ENCODE results near the gene PDE11A.
"Not testable (repeated sequence)": the region's sequence is repeated elsewhere in the genome, so short reads cannot be mapped to it uniquely, and the experiment has no call there.

Gene PDE11A

DNA sequence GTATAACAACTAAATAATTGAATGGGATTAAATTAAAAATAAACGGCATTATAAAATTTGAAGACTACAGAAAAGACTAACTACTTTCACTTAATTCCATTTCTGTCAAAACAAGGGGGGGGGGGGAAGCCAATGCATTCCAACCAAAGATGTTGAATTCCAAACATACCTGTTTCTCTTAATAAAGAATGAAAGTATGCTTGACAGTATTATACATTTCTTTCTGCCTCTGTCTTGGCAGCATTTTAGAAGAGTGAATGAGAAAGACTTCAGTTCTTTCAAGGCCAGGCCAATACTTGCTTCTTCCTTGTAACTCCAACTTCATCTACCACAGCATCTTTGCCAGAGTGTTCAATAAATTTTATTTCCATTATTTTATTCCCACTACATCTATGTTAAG is 65.9 kb downstream of the PDE11A start:
- no peak for DNase-seq

DNA sequence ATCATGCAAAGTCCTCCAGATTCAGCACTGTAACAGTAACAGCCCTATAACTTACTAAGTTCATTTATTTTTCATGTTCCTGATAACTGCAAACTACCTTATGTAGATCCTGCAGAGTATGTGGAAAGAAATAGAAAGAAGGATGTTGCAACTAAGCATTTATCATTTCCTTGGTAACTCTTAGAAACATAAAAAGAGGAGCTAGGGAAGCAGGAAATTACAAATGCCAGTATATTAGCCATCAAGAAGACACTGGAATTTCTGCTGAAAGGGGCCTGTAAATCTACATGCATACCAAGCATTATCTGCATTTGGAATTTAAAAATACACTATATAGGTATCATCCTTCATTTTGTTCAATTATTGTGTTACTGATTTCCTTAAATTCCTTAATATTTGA is 66.8 kb downstream of the PDE11A start:
- DNase-seq: no peak

- no peak for DNase-seq
Observed at GRCh38 chr2:178002038-178002437, 70.5 kb downstream of the PDE11A start.

- DNase-seq: no peak
Observed at GRCh38 chr2:177998996-177999395, 73.6 kb downstream of the PDE11A start.

- no peak for DNase-seq
Observed at GRCh38 chr2:177998006-177998405, 74.6 kb downstream of the PDE11A start.

GRCh38 chr2:177992992-177993391 is 79.6 kb downstream of the PDE11A start:
- DNase-seq: no peak

GRCh38 chr2:177989029-177989885 is 83.3 kb downstream of the PDE11A start:
- no peak for DNase-seq

DNA sequence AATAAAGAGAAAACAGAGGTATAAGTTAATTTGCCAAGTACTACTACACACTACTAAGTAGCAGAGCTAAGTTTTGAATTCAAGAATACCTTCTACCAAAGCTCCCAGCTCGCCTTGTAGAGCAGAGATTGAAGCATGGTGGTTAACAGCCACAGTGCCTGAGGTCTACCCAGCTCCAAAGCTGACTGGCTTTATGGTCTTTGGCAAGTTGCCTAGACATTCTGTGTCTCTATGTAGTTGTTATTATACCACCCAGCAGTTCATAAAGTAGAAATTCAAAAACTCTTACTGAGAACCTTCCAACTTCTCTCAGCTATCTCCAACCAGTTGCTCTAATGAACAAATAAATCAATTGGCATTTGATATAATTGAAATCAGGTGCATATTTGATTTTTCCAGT is 87.8 kb downstream of the PDE11A start:
- no peak for DNase-seq

DNA sequence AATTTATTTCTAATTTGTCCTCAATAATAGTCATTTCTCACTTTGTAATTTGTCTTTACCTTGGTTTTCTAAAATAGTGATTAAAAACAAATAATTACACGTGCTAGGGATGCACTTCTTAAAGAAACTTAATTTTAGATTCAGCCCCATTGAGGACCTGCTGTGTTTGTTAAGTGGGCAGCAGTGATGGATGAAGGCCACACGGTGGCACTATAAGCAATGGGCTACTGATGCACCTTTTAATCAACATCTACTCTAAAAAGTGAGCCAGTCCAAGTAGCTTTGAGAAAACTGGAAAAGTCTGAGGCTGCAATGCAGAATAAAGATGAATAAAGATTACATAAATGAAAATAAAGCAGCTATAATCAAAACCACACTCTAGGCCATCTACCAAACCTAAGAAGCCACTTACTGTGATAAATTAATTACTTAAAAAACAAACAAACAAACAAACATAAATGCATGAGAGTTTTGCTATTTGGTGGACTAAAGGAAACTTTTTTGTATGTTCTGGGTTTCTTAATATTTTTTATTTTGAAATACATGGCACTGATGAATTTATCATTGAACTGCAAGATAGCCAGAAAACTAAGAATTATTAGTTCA is 89.3 kb downstream of the PDE11A start:
- no peak for DNase-seq

DNA sequence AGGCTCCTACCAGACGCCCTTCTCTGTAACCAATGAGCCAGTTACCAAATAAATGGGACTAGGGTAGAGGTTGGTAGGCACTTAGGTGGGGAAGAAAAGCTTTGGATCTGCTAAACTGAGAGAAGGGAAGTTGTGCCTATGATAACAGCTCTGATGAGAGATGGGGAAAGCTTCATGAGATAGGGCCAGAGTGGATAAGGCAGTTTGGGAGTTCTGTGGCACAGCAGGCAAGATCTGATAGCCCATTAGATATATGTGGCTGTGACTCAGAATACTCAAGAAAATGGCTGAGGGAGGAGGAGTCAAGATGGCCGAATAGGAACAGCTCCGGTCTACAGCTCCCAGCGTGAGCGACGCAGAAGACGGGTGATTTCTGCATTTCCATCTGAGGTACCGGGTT is 99.8 kb downstream of the PDE11A start:
- no peak for DNase-seq

- no peak for DNase-seq
Observed at GRCh38 chr2:177972123-177972522, 100.5 kb downstream of the PDE11A start.

DNA sequence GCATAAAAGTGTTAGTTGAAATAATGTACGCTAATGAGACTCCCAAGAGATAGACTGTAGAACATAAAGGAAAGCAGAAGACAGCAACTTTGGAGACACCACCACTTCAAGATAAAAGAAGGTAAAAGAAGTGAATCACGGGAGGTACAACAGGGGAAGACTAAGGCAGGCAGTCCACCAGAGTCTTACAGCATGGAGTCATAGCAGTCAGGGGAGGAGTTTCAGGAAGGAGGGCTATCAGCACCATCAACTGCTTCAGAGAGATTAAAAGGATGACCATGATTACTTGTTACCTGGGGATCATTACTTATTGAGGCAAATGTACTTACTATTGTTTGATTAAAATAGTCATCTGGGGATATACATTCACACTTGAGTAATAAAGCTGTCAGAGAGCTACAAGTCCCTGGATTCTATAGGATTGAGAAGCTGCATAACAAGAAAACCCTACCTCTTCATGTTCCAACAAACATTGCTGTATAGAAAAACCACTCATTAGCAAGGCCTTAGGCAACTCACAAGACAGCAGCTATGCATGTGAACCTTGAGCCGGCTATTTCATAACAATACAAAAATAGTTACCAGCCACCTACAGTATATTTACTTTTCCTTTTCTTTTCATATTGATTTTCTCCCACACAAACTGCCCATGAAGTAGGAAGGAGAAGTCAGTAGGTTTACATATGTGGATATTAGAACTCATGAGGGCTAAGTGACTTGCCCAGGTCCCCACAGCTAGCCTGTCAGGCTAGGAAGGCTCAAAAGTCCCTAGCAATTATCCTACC is 101.7 kb downstream of the PDE11A start:
- no peak for DNase-seq

- DNase-seq: no peak
Observed at GRCh38 chr2:177964892-177965291, 107.7 kb downstream of the PDE11A start.

- no peak for DNase-seq
Observed at GRCh38 chr2:177952151-177952550, 120.4 kb downstream of the PDE11A start.

- DNase-seq: not testable (repeated sequence)
Observed at GRCh38 chr2:177947598-177947997, 125.0 kb downstream of the PDE11A start.

DNA sequence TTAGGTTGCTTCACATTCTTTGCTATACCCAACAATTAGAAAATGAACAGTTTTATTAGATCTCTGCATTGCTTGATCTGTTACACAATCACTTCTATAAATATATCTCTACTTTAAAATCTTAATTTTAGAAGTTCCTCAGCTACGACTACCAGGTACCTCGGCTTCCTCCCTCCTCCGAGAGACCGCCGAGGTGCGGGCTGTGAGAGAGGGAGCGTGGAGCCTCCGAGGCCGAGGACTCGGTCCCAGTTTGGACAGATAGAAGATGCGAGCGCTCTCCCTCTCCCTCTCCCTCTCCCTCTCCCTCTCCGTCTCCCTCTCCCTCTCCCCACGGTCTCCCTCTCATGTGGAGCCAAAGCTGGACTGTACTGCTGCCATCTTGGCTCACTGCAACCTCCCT is 128.0 kb downstream of the PDE11A start:
- DNase-seq: not testable (repeated sequence)

DNA sequence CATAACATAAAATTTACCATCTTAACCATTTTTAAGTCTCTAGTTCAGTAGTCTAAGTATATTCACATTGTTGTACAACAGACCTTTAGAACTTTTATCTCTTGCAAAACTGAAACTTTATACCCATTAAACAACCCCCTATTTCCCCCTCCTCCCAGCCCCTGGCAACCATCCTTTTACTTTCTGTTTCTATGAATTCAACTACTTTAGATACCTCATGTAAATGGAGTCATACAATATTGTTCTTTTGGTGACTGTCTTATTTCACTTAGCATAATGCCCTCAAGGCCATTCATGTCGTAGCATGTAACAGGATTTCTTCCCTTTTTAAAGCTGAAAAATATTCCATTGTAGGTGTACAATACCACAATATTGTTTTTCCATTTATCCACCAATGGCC is 129.8 kb downstream of the PDE11A start:
- DNase-seq: no peak

DNA sequence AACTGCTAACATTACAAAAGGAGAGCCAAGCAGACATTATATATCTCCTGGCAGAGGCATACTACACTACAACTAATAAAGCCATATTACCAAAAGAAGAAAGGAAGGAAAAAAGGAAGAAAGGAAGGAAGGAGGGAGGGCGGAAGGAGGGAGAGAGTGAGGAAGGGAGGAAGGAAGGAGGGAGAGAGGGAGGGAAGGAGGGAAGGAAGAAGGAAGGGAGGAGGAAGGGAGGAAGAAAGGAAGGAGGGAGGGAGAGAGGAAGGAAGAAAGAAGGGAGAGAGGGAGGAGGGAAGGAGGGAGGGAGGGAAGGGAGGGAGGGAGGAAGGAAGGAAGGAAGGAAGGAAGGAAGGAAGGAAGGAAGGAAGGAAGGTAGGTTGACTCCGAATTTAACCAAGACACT is 133.4 kb downstream of the PDE11A start:
- no peak for DNase-seq

DNA sequence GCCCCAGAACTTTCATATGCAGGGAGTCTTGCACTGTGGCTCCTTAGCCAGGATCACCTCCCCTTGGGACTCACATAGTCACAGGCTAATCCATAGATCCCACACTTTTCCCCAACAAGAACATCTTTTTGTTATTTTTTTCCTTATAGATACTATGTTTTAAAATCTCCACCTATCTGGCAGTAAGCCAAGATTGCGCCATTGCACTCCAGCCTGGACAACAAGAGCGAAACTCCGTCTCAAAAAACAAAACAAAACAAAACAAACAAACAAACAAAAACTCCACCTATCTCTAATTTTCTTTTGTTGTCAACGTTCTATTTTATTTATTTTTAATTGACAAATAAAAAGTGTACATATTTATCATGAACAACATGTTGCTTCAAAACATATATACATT is 141.7 kb downstream of the PDE11A start:
- DNase-seq: no peak

DNA sequence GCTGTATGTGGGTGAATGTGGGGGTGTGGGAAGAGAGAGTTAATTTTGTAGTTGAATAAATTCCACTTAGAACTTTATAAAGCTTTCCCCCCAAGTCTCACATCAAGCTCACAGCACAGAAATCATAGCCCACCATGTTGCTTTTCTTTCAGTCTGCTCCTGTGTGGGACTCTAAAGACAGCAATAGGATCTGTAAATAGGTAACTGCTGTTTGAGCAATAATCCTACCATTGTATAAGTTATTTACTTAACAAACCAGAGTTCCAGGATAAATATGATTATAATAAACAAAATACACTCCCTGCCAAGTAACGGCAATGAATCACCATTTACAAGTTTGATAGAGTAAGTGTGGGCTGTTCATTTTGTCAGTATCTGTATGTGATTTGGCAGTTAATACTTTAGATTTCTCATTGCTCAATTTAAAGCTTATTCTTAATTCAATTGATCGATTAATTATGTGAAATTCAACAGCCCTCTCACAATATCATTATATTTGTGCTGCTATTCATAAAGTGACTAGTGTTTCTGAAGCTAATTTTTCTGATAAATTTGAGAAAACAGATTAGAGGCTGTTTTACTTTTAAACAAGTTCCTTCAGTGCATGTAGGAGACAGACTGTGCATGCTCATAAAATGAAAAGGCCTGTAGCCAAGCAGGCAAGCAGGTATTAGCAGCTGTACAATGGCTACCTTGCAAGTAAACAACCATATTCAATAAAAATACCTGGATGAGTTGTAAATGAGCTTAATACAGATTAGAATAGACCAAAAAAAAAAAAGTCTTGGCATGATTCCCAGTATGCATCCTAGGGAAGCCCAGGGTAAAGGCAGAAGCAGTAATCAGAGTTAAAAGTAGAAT is 142.7 kb downstream of the PDE11A start:
- no peak for DNase-seq

DNA sequence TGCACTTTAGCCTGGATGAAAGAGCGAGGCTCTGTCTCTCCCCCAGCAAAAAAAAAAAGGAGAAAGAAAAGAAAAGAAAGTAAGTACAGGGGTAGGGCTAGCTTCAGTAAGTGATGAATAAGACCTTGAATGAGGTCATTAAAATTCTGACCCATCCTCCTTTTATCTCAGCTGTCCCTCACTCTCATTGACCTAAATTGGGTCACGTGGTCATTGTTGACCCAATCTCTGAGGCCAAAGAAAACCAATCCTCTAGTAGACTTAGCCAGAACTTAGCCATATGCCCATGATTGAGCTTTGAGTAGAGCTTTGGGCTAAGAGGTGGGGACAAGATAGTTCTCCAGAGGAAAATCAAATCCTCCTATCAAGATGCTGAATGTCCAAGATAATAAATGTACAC is 149.3 kb downstream of the PDE11A start:
- no peak for DNase-seq

DNA sequence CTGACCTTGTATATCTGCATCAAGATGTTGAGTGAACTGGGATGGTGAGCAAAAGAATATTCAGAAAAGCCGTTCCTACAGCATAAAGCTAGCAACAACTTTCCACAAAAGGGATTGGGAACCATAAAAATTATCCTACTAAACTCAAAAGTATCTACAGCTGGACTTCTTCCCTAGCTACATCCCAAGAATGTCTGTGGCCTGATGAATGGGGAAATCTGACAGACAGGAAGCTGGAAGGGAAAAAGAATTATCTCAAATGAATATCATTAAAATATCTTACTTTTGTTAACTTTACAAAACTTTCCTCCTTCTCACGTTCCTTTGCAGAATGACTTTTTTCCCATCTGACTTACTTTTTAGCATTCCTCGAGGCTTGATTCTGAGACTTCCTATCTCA is 150.9 kb downstream of the PDE11A start:
- DNase-seq: no peak

DNA sequence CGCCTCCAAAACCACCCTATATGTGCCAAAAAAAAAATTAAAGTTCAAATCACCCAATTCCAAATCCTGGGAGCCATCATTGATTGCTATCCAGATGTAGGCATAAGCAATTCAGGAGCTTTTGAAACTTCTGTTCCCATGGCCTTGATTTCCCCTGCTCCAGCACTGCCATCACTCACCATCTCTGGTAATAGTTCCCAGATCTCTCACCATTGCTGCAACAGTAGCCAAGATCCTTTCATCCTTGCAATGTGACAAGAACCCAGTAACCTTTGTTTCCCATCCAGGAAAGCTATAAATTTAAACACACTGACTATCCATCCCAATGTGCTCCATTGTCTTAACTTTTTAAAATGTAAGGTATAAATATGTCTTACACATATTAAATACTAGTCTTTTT is 155.4 kb downstream of the PDE11A start:
- no peak for DNase-seq
